ENCODE data around the gene FTO.
A peak's percentile ranks its signal among the peaks of the same experiment; 100 is the strongest.
"Not testable (repeated sequence)": the region's sequence is repeated elsewhere in the genome, so short reads cannot be mapped to it uniquely, and the experiment has no call there.

The FTO gene

GRCh38 chr16:53865494-53865863 lies 161.5 kb downstream of the FTO start:
- peak; percentile 42 for DNase-seq (ENCODE audit: low read depth)

DNA sequence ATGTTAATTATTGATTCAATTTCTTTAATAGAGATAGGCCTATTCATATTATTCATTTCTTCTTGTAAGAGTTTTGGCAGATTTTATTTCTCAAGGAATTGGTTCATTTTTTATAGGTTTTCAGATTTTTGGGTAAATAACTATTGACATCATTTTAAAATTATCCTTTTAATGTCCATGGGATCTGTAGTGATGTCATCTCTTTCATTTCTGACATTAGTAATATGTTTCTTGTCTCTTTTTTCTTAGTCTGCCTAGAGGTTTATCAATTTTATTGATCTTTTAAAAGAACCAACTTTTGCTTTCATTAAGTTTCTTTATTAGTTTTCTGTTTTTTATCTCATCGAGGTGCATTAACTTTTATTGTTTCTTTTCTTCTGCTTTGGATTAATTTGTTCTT lies 162.6 kb downstream of the FTO start:
- DNase-seq (ENCODE audit: low read depth), result no peak

GRCh38 chr16:53870831-53871230 lies 166.9 kb downstream of the FTO start:
- no peak for DNase-seq (ENCODE audit: low read depth)

DNA sequence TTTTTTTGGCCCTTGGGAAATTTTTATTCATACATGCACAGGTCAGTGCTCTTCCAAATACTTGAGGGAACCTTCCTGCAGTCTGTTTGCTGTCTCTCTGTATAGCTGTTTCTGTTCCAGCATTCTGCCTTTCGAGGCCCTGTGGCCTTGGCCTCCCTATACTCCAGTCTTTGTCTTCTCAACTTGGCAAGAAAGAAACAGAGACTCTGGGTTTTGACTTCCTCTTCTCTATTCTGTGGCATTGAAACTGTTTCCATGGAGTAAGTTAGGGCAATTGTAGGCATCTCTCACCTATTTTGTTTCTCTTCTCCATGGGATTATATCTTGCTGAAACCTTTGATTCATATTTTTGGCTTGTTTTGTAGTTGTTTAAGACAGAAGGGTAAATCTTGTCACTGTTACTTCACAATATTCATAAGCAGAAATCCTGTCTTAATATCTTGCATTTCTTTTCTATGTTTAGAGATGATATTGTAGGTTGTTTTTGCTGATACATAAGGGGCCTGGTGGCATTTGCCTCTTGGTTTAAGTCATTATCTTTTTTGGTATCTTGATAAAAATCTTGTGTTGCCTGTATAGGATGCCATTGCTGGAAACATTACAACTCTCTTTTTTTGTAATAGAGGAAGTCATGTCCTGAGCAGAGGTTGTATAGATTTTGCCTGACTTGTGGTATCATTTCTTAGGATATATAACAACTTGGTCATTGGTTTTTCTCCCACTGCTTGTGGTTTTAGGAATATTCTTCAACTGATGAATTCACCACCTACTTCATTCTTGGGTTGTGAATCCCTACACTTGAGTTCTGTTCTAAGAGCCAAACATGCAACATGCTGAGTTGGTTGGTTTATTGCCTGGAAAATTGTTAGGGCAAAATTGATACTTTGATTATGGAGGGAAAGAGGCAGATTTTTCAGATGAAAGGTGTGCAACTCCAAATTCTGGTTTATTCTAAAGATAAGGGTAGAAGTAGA lies 168.6 kb downstream of the FTO start:
- DNase-seq (ENCODE audit: low read depth), result peak; percentile 81

GRCh38 chr16:53876811-53877210 lies 172.9 kb downstream of the FTO start:
- no peak for DNase-seq (ENCODE audit: low read depth)

- DNase-seq (ENCODE audit: low read depth), result no peak
Measured at GRCh38 chr16:53878216-53878615, 174.3 kb downstream of the FTO start.

DNA sequence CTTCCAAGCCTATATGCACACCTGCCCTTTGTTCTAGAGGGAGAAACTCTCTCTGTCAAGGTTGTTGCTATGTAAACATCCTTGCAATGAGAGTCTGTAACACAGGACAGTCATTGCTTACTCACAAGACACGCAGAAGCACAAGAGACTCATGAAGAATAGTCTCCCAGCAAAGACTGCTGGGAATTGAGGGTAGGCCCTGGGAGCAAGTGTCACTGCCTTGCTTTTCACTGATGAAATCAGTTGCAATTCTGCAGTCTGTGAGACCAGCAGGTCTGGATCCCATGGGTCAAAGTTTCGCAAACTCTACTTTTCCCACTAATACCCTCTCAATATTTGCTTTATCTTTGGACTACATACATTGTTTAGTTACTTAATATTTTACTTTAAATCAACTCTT lies 177.4 kb downstream of the FTO start:
- DNase-seq (ENCODE audit: low read depth), result peak; percentile 49

DNA sequence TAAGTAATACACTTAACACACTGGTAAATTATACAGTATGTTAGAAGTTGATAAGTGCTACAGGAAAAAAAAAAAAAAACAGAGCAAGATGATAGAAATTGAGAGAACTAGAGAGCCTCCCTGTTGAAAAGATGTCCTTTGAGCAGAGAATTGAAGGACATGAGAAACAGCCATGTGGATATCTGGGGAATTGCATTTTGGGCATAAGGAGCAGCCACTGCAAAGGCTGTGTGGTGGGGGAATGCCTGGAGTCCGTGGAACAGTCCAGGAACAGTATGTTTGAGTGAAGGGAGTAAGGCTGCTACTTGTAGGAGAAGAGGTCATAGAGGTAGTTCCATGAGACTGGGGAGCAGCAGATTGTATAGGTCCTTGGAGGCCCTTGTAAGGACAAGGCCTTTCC lies 178.4 kb downstream of the FTO start:
- no peak for DNase-seq (ENCODE audit: low read depth)

- peak; percentile 27 for DNase-seq (ENCODE audit: low read depth)
Measured at GRCh38 chr16:53884748-53885147, 180.8 kb downstream of the FTO start.

DNA sequence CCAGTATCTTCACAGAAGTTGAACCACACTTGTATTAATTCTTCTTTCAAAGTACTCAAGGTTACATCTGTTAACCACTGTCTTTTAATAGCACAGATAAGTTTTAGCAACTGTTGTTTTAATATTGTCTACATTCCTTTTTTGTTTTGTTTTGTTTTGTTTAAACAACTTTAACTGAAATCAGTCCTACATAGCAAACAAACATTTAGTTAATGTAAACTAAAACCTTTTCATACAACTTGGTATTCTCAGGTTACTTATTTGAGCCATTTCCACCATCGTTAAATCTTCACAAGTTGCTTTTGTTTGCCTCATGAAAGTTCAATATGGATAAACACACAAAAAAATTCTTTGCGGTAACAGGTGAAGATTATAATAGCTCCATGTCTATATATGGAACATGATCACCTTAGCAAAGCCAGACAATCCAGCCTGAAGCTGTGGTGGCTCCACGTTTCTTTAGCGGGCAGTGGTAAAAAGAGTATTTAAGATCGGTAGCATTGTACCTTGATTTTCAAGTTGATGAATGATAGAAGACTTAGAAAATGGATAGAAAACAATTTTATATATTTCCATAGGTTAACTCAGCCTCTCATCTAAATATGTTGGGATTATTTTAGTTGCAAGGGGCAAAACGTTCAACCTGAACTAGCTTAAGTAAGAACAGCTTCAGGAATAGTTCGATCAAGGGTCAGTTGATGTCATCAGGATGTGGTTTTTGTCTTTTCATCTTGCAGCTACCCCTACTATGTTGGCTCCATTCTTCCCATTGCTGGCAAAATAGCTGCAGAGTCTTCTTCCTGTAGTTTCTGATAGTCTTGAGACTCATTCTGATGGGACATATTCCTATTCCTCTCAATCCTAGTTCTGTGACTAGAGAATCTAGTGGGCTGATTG lies 182.8 kb downstream of the FTO start:
- DNase-seq (ENCODE audit: low read depth), result no peak

DNA sequence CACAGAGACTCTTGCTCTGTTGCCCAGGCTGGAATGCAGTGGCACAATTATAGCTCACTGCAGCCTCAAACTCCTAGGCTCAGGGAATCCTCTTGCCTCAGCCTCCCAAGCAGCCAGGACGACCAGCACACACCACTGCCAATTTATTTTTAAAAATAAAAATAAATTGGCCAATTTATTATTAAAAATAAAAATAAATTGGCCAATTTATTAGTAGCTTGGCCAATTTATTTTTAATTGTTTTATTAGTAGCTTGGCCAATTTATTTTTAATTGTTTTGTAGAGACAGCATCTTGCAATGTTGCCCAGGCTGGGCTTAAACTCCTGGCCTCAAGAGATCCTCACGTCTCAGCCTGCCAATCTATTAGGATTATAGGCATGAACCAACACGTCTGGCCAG lies 184.3 kb downstream of the FTO start:
- no peak for DNase-seq (ENCODE audit: low read depth)

GRCh38 chr16:53890877-53891276 lies 186.9 kb downstream of the FTO start:
- not testable (repeated sequence) for DNase-seq (ENCODE audit: low read depth)

GRCh38 chr16:53891409-53892139 lies 187.6 kb downstream of the FTO start:
- DNase-seq (ENCODE audit: low read depth), result no peak

GRCh38 chr16:53892155-53892554 lies 188.2 kb downstream of the FTO start:
- peak; percentile 74 for DNase-seq (ENCODE audit: low read depth)

- peak; percentile 84 for DNase-seq (ENCODE audit: low read depth)
Measured at GRCh38 chr16:53893731-53894435, 189.9 kb downstream of the FTO start.

GRCh38 chr16:53894686-53895085 lies 190.7 kb downstream of the FTO start:
- no peak for DNase-seq (ENCODE audit: low read depth)

GRCh38 chr16:53895433-53895832 lies 191.5 kb downstream of the FTO start:
- no peak for DNase-seq (ENCODE audit: low read depth)

DNA sequence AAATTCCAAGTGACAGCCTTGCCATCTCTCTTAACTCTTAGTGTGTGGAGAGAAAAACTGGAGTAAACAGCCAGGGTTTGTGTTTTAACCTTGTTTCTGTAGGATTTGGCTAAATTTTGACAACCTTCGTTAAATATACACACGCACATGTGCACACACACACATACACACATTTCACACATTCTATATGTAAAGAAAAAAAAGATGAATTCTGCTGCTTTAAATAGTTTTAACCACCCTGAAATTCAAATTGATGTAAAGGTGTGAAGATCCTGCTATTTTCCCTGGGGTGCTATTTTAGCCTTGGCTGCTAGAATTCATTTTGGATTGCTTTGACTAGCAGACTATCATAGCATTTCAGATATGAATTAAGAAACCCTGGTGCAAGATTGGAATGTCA lies 191.9 kb downstream of the FTO start:
- DNase-seq (ENCODE audit: low read depth), result no peak

- no peak for DNase-seq (ENCODE audit: low read depth)
Measured at GRCh38 chr16:53896722-53897121, 192.8 kb downstream of the FTO start.

DNA sequence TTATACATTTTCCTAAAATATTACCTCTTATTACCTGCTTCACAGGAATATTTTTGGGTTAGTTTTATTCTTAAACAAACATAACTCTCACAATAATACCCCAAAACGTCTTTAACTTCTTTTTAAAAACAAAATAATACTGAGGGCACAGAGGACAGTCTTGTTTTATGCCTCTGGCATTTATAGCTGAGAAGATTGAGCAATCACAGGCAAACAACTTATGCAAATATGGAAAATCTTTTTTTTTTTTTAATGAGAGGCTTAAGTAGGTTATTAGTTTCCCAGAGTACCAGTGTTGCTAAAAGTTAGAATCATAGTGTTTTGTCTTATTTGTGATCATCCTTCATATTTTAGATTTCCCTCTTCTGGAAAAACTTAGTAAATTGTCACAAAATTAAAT lies 195.0 kb downstream of the FTO start:
- peak; percentile 22 for DNase-seq (ENCODE audit: low read depth)

- DNase-seq (ENCODE audit: low read depth), result no peak
Measured at GRCh38 chr16:53899431-53899830, 195.5 kb downstream of the FTO start.

DNA sequence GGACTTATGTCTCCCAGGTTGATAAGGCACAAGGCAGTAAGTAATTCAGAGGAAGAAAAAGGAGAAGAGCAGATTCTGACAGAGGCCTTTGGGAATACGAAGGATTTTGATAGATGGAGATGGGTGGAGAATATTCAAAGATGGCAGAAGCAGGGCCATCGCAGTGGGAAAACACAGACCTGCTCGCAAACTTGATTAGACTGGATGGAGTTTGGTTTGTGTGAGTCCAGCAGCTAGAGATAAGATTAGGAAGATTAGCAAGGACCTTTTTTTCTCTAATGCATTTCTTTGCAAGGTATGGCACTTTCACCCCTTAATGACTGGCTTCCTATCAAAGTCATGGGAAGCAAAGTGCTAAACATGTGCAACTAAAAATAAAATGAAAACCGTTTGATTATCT lies 196.7 kb downstream of the FTO start:
- no peak for DNase-seq (ENCODE audit: low read depth)
